Caco-2 (cell line): ENCODE measurements around the gene ZDBF2. TPM values are rescaled to one million over a fixed set of nuclear protein-coding genes. Genes with fewer than 3 reads are reported as not detected.
"Not testable (repeated sequence)": the region's sequence is repeated elsewhere in the genome, so short reads cannot be mapped to it uniquely, and the experiment has no call there.

Experiments used
- BruUV-seq: library from RNA; stranded (reverse); fragments of 400-500 nt; replicated peaks from 2 replicates; lab custom pipeline; 2021; lab: Mats Ljungman, UMichigan
- CTCF ChIA-PET: fragments of 300-600 bp; sonication (Branson Sonifier 250); formaldehyde crosslinking; loops from one replicate; lab custom pipeline; 2022; ENCODE audit warnings: antibody characterized with exemption; lab: Charles Lee
- POLR2A ChIA-PET: fragments of 300-600 bp; sonication (Branson Sonifier 250); formaldehyde crosslinking; loops from one replicate; lab custom pipeline; 2022; ENCODE audit warnings: antibody characterized with exemption; lab: Charles Lee
- DNase-seq, 2 experiments: peaks; one replicate each; pipeline versions ENCODE4 v3.0.0 to v3.0.0-alpha.2; 2020 to 2022
- H3K27me3 ChIP-seq: replicated peaks from 2 replicates; pipeline ENCODE4 v1.6.0; 2011; ENCODE audit warnings: low read length; ENCODE audit not compliant: control insufficient read depth, insufficient read depth
- H3K36me3 ChIP-seq: 2 replicates; pipeline ENCODE4 v1.5.1; 2011; ENCODE audit warnings: low read length; ENCODE audit not compliant: control insufficient read depth, insufficient read depth
- H3K4me1 ChIP-seq: fragments of 250-450 bp; sonication (Bioruptor Pico); 2 replicates; pipeline ENCODE4 v1.5.1; 2020; ENCODE audit warnings: mild to moderate bottlenecking
- H3K4me3 ChIP-seq: 2 replicates; pipeline ENCODE4 v1.5.1; 2011; ENCODE audit warnings: low read depth, mild to moderate bottlenecking, control low read depth, low read length
- H3K9me3 ChIP-seq: fragments of 250-450 bp; sonication (Bioruptor Pico); 2 replicates; pipeline ENCODE4 v1.5.1; 2020; ENCODE audit warnings: mild to moderate bottlenecking, moderate library complexity
- H3K27ac Mint-ChIP-seq: one replicate; pipeline ENCODE4 v1.8.0; 2022; ENCODE audit warnings: mixed read lengths; ENCODE audit not compliant: unreplicated experiment
- H3K27me3 Mint-ChIP-seq: one replicate; pipeline ENCODE4 v1.8.0; 2022; ENCODE audit warnings: mixed read lengths; ENCODE audit not compliant: insufficient read depth, unreplicated experiment
- H3K36me3 Mint-ChIP-seq: one replicate; pipeline ENCODE4 v1.8.0; 2022; ENCODE audit warnings: mild to moderate bottlenecking, mixed read lengths; ENCODE audit not compliant: insufficient read depth, unreplicated experiment
- H3K4me1 Mint-ChIP-seq: one replicate; pipeline ENCODE4 v1.8.0; 2022; ENCODE audit warnings: low read depth, mixed read lengths; ENCODE audit not compliant: unreplicated experiment
- H3K4me3 Mint-ChIP-seq: one replicate; pipeline ENCODE4 v1.8.0; 2022; ENCODE audit warnings: mild to moderate bottlenecking, moderate library complexity, mixed read lengths; ENCODE audit not compliant: unreplicated experiment
- H3K9me3 Mint-ChIP-seq: one replicate; pipeline ENCODE4 v1.8.0; 2022; ENCODE audit warnings: mixed read lengths; ENCODE audit not compliant: unreplicated experiment
- intact Hi-C: fragments of 100-400 bp; cut with micrococcal nuclease; formaldehyde crosslinking; loops from one replicate; pipeline ENCODE4 v1.10.0; 2022; ENCODE audit not compliant: unreplicated experiment
- total RNA-seq: library from RNA; stranded (reverse); gene quantifications from 2 replicates; pipeline ENCODE4 v1.2.3, GENCODE V29; 2022
- TF ChIP-seq, protein P1 (sequence below), 2 experiments: fragments of 200-600 bp in 1 of 2; IDR thresholded peaks; 1 replicate in 1 of 2; 2 replicates in 1 of 2; pipeline versions ENCODE4 v1.5.1 to v1.8.0; 2011 to 2022; ENCODE audit warnings: antibody characterized with exemption in 1 of 2, control low read depth in 1 of 2, inconsistent platforms in 1 of 2, low read depth in 1 of 2, low read length in 1 of 2, mild to moderate bottlenecking in 1 of 2, moderate library complexity in 1 of 2; ENCODE audit not compliant: insufficient read depth in 1 of 2, severe bottlenecking in 1 of 2, unreplicated experiment in 1 of 2

Gene ZDBF2
- total RNA-seq, 1 experiment from 2014 or later = 6.5 TPM

DNA sequence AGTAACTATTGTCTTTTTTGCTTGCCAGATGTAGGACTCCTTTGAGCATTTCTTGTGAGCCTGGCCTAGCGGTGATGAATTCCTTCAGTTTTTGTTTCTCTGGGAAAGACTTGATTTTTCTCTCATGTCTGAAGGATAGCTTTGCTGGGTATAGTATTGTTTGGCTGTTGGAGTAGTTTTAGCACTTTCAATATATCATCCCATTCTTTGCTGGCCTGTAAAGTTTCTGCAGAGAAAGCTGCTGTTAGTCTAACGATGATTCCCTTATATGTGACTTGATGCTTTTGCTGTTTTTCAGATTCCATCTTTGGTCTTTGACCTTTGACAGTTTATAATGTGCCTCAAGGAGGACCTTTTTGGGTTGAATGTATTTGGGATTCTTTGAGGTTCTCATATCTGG is 12.7 kb downstream of the ZDBF2 start:
- H3K9me3 ChIP-seq = peaks cover 16% of the 10 kb centered on the region
- Mint-ChIP-seq H3K27ac (no peak overlapping the region), H3K9me3 (peaks cover 33% of the 10 kb centered on the region), H3K36me3 (peaks cover 4% of the 10 kb centered on the region), H3K4me1 (no peaks in the 10 kb centered on the region), H3K27me3 (peaks cover 9% of the 10 kb centered on the region), H3K4me3 (no peak overlapping the region)
- POLR2A ChIA-PET = no interaction called here
- no peaks in the 10 kb centered on the region for H3K4me1 ChIP-seq
- intact Hi-C loops = no loop called here
- no peak for DNase-seq
- TF ChIP-seq, protein P1, sequence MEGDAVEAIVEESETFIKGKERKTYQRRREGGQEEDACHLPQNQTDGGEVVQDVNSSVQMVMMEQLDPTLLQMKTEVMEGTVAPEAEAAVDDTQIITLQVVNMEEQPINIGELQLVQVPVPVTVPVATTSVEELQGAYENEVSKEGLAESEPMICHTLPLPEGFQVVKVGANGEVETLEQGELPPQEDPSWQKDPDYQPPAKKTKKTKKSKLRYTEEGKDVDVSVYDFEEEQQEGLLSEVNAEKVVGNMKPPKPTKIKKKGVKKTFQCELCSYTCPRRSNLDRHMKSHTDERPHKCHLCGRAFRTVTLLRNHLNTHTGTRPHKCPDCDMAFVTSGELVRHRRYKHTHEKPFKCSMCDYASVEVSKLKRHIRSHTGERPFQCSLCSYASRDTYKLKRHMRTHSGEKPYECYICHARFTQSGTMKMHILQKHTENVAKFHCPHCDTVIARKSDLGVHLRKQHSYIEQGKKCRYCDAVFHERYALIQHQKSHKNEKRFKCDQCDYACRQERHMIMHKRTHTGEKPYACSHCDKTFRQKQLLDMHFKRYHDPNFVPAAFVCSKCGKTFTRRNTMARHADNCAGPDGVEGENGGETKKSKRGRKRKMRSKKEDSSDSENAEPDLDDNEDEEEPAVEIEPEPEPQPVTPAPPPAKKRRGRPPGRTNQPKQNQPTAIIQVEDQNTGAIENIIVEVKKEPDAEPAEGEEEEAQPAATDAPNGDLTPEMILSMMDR (IDR thresholded peaks at IDR 0.05; ENCODE audit: insufficient read depth in 1 of 2, low read depth in 1 of 2, low read length in 1 of 2, severe bottlenecking in 1 of 2, unreplicated experiment in 1 of 2) = no peak
- H3K27me3 ChIP-seq = no peaks in the 10 kb centered on the region
- BruUV-seq = no TSS peak
- no peak overlapping the region for H3K4me3 ChIP-seq
- H3K36me3 ChIP-seq = peaks cover 2% of the 10 kb centered on the region; the same call in 1 of the 2 replicates
- CTCF ChIA-PET = no interaction called here

DNA sequence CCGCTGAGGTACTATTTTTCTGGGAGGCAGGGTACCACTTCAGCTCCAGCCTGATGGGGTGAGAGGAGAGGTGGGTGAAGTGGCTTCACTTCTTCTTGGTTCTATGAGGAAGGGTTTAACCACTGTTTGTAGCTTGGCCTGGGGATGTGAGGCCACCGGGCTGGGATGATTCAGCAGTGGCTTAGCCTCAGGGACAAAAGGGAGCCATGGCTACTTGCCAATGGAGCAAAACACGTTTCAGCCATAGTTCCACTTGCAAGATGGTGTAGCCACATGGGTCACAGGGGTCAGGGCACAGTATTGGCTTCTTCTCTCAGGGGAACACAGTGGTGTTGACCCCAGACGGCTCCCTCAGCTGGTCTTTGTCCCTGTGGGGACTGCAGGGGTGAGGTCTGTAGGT is 14.9 kb downstream of the ZDBF2 start:
- no peak for DNase-seq
- no TSS peak for BruUV-seq
- Histone ChIP-seq H3K4me1 (no peaks in the 10 kb centered on the region), H3K9me3 (peaks cover 16% of the 10 kb centered on the region), H3K36me3 (peaks cover 2% of the 10 kb centered on the region; the same call in 1 of the 2 replicates), H3K27me3 (no peaks in the 10 kb centered on the region), H3K4me3 (no peak overlapping the region)
- H3K27me3 Mint-ChIP-seq = peaks cover 4% of the 10 kb centered on the region
- TF ChIP-seq, protein P1 (IDR thresholded peaks at IDR 0.05; ENCODE audit: insufficient read depth in 1 of 2, low read depth in 1 of 2, low read length in 1 of 2, severe bottlenecking in 1 of 2, unreplicated experiment in 1 of 2) = no peak
- ChIA-PET POLR2A (no interaction called here), CTCF (no interaction called here)
- no peaks in the 10 kb centered on the region for H3K4me1 Mint-ChIP-seq
- peaks cover 33% of the 10 kb centered on the region for H3K9me3 Mint-ChIP-seq
- intact Hi-C loops = no loop called here
- no peak overlapping the region for H3K27ac Mint-ChIP-seq
- peaks cover 4% of the 10 kb centered on the region for H3K36me3 Mint-ChIP-seq
- no peak overlapping the region for H3K4me3 Mint-ChIP-seq

DNA sequence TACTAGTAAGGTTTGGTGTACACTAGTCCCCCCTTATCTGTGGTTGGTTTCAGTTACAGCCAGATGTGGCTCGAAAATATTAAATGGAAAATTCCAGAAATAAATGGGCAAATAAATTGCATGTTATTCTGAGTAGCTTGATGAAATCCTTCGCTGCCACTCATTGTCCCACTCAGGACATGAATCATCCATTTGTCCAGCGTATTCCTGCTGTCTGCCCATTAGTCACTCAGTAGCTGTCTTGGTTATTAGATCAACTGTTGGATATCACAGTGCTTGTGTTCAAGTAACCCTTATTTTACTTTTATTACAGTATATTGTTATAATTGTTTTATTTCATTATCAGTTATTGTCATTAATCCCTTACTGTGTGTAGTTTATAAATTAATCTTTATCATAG is 21.7 kb downstream of the ZDBF2 start:
- H3K4me3 Mint-ChIP-seq = no peak overlapping the region
- POLR2A ChIA-PET = no interaction called here
- no TSS peak for BruUV-seq
- no peak for DNase-seq
- H3K4me1 Mint-ChIP-seq = no peaks in the 10 kb centered on the region
- Histone ChIP-seq H3K4me3 (no peak overlapping the region), H3K9me3 (peaks cover 3% of the 10 kb centered on the region), H3K36me3 (no peaks in the 10 kb centered on the region), H3K4me1 (no peaks in the 10 kb centered on the region), H3K27me3 (no peaks in the 10 kb centered on the region)
- H3K9me3 Mint-ChIP-seq = no peaks in the 10 kb centered on the region
- H3K27ac Mint-ChIP-seq = no peak overlapping the region
- peaks cover 4% of the 10 kb centered on the region for H3K27me3 Mint-ChIP-seq
- intact Hi-C loops = no loop called here
- CTCF ChIA-PET = no interaction called here
- no peaks in the 10 kb centered on the region for H3K36me3 Mint-ChIP-seq
- TF ChIP-seq, protein P1 (IDR thresholded peaks at IDR 0.05; ENCODE audit: insufficient read depth in 1 of 2, low read depth in 1 of 2, low read length in 1 of 2, severe bottlenecking in 1 of 2, unreplicated experiment in 1 of 2) = no peak

DNA sequence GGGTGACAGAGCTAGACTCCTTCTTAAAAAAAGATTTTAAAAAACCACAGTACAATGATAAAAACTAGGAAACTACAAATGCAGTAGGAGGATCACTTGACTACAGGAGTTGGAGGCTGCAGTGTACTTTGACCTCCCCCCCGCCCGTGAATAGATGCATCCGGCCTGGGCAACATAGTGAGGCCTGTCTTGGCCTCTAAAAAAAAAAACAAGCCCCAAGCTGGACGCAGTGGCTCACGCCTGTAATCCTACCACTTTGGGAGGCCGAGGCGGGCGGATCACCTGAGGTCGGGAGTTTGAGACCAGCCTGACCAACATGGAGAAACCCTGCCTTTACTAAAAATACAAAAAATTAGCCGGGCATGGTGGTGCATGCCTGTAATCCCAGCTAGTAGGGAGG is 25.1 kb downstream of the ZDBF2 start:
- H3K4me3 Mint-ChIP-seq, H3K9me3 Mint-ChIP-seq, H3K27me3 ChIP-seq, H3K9me3 ChIP-seq, CTCF ChIA-PET, H3K4me1 ChIP-seq, H3K27ac Mint-ChIP-seq, H3K36me3 ChIP-seq, H3K27me3 Mint-ChIP-seq, BruUV-seq, H3K4me1 Mint-ChIP-seq, H3K36me3 Mint-ChIP-seq, H3K4me3 ChIP-seq, intact Hi-C loops, POLR2A ChIA-PET, DNase-seq: not testable (repeated sequence)
